Vagina (tissue), 2 donors: ENCODE results near the gene SPRY1.

Source experiments
- POLR2A ChIP-seq, 2 donors: fragments of 450-650 bp; IDR thresholded peaks; one replicate each; pipeline ENCODE4 v1.6.1; 2017; ENCODE audit warnings: antibody characterized with exemption in 2 of 2, mild to moderate bottlenecking in 2 of 2, moderate library complexity in 2 of 2
- POLR2AphosphoS5 ChIP-seq, 2 donors: sonication (generic); formaldehyde crosslinking; IDR thresholded peaks; one replicate each; pipeline ENCODE4 v1.9.0; 2017; ENCODE audit warnings: antibody characterized with exemption in 2 of 2, mild to moderate bottlenecking in 2 of 2, low read depth in 1 of 2; ENCODE audit not compliant: insufficient read depth in 1 of 2
- TF ChIP-seq, protein P1 (sequence below), 3 experiments: fragments of 450-650 bp in 2 of 3; fragments of 200-600 bp in 1 of 3; sonication (generic) in 1 of 3; IDR thresholded peaks; one replicate each; pipeline ENCODE4 v1.5.1; 2017 to 2019; ENCODE audit warnings: antibody characterized with exemption in 3 of 3, mild to moderate bottlenecking in 2 of 3, moderate library complexity in 2 of 3

DNA sequence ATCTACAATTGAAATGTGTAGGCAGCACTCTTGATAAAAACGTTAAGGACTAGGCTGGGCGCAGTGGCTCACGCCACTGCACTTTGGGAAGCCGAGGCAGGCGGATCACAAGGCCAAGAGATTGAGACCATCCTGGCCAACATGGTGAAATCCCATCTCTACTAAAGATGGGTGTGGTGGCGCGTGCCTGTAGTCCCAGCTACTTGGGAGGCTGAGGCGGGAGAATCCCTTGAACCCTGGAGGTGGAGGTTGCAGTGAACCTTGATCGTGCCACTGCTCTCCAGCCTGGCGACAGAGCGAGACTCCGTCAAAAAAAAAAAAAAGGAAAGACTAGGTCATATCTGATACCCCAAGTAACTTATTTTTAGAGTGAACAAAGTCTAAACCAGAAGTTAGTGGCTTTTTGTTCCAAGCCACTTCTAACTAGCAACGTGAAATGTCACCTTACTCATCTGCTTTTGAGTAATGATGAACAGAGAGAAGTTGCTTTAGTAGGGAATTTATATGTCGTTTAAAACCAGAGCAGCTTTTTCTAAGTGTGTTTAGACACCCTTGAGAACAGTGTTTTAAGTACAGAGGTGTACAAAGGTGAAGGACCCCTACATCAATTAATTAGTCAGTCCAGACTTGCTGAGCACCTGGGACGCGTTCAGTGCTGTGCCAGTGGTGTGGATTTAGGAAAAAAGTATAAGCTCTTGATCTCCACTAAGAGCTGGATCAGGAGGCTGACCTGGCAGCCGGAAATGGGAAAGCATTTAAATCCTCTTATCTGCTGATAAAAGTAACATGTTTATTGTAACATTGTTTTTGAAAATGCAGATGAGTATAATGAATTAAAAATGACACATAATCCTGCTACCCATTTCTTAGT, 23.5 kb downstream of the SPRY1 start:
- TF ChIP-seq, protein P1, sequence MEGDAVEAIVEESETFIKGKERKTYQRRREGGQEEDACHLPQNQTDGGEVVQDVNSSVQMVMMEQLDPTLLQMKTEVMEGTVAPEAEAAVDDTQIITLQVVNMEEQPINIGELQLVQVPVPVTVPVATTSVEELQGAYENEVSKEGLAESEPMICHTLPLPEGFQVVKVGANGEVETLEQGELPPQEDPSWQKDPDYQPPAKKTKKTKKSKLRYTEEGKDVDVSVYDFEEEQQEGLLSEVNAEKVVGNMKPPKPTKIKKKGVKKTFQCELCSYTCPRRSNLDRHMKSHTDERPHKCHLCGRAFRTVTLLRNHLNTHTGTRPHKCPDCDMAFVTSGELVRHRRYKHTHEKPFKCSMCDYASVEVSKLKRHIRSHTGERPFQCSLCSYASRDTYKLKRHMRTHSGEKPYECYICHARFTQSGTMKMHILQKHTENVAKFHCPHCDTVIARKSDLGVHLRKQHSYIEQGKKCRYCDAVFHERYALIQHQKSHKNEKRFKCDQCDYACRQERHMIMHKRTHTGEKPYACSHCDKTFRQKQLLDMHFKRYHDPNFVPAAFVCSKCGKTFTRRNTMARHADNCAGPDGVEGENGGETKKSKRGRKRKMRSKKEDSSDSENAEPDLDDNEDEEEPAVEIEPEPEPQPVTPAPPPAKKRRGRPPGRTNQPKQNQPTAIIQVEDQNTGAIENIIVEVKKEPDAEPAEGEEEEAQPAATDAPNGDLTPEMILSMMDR (IDR thresholded peaks at IDR 0.05) = no peak
- no peak for TF ChIP-seq POLR2A (IDR thresholded peaks at IDR 0.05)
- no peak for TF ChIP-seq POLR2AphosphoS5 (IDR thresholded peaks at IDR 0.05; ENCODE audit: insufficient read depth in 1 of 2, low read depth in 1 of 2)
